Amniotic stem cell (primary cell): ENCODE data around the gene GTF2F2.
A peak's percentile ranks its signal among the peaks of the same experiment; 100 is the strongest.

Experiments used
- DNase-seq: peaks from one replicate; lab custom pipeline; 2025; lab: John Stamatoyannopoulos, UW

Gene GTF2F2

DNA sequence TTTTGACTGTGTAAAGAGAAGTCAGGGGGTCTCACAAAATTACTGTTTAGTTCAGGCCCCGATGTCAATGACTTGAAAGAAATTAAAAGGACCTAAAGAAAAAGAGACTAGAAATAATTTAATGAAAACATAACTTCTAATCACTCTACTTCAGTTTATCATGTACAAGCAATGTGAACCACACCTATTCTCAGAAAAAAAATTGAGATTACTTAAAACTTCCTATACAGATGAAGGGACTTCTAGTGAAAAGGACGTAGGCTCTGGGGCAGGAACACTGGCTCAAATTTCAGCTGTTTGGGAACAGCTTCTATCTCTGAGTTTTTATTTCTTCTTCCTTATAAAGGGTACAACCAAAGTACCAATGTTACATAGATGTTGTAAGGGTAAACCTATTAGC lies 182.7 kb downstream of the GTF2F2 start:
- no peak for DNase-seq

- DNase-seq: no peak
Measured at GRCh38 chr13:45303866-45304265, 183.6 kb downstream of the GTF2F2 start.

DNA sequence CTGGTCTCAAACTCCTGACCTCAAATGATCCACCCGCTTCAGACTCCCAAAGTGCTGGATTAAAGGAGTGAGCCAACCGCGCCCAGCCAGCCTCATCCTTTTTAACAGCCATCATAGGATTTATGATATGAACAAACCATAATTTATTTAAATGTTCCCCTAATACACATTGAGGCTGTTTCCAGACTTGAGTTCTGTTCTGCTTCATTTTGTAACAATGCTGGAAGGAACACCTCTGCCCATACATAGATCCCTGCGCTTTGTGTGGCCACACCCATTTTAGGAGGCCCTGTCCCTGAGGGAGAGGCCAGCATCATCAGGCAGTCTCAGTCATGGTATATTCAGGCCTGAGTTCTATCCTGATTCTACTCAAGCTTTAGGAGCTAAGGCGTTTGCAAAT lies 184.8 kb downstream of the GTF2F2 start:
- DNase-seq: no peak

- DNase-seq: no peak
Measured at GRCh38 chr13:45306966-45307365, 186.7 kb downstream of the GTF2F2 start.

GRCh38 chr13:45310341-45311131 lies 190.2 kb downstream of the GTF2F2 start:
- no peak for DNase-seq

GRCh38 chr13:45314822-45315221 lies 194.5 kb downstream of the GTF2F2 start:
- DNase-seq: no peak

DNA sequence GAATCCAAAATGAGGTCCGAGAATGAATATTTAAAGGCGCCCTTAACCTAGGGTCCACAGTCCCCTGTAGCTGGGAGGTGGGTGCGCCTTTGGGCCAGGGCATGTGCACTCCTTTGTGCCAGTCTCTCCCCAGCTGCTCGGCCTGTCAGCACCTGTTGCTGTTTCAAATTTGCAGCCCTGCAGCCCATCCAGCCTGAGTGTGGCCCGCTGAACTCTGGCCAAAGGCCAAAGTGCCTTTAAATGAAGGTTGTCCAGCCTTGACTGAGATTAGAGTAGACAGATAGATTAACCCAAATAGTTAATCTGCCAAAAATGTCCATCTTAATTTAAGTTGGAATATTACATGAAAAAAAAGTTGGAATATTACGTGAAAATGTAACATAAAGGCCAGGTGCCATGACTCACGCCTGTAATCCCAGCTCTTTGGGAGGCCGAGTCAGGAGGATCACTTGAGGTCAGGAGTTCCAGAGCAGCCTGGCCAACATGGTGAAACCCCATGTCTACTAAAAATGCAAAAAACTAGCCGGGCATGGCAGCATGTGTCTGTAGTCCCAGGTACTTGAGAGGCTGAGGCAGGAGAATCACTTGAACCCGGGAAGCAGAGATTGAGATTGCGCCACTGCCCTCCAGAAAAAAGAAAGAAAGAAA lies 195.3 kb downstream of the GTF2F2 start:
- DNase-seq: no peak

DNA sequence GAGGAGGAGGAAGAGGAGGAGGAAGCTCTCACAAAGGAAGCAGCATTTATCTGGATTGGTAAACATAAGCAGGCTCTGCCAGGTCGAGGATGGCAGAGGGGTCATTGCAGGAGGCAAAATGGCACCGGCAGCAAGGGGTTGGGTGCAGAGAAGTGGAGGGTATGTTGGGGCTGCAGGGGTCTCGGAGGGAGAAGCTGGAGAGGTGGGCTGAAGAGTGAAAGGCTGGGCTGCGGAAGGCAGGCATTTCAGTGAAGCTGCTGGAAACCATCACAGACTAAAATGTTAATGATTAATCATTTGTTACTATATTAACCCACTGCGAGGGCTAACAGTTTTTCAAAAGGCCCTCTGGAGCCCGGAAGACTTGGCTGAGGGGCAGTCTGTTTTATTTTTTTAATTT lies 196.0 kb downstream of the GTF2F2 start:
- no peak for DNase-seq

GRCh38 chr13:45316996-45317395 lies 196.7 kb downstream of the GTF2F2 start:
- no peak for DNase-seq

GRCh38 chr13:45320876-45321629 lies 200.7 kb downstream of the GTF2F2 start:
- no peak for DNase-seq

GRCh38 chr13:45325806-45326205 lies 205.5 kb downstream of the GTF2F2 start:
- DNase-seq: peak; percentile 64

GRCh38 chr13:45327253-45327955 lies 207.1 kb downstream of the GTF2F2 start:
- no peak for DNase-seq

DNA sequence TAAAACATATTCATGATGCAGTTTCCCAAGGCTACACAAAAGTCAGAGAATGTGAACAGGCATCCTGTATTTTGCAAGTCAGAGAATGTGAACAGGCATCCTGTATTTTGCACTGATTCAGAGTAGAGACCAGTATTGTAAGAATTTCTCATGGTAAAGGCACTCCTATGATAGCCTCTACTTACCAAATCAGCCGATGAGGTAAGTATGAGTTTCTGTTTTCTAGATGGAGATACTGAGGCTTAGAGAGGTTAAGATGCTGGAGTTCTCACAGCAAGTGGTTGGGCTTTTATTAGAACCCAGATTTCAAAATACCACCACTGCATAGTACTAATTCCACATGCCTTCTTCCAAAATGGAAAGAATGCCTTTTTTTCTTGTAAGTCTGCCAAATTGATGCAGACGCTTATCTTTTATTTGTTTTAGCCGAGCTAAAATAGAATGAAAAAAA lies 208.4 kb downstream of the GTF2F2 start:
- DNase-seq: peak; percentile 42

DNA sequence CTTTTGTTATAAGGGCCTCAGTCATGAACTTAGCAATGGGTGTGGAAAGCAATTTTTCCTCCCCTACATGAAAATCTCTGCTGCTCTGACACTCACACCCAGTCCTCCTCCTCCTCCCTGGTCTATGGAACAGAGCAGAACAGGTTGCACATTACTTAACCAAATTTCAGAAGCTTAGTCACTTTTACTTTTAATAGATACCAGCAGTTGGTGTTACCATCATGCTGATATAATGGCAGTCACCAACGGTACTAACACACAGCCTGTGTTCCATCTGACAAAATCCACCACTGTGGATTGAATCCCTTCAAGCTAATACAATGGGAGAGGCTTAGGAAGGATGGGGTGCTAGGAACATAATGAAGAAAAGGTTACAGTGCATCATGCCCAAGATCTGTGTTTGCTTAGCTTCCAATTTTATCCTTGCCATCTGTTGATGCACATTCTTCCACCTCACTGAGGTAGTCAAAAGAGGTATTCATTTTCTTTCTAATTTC lies 210.9 kb downstream of the GTF2F2 start:
- no peak for DNase-seq

DNA sequence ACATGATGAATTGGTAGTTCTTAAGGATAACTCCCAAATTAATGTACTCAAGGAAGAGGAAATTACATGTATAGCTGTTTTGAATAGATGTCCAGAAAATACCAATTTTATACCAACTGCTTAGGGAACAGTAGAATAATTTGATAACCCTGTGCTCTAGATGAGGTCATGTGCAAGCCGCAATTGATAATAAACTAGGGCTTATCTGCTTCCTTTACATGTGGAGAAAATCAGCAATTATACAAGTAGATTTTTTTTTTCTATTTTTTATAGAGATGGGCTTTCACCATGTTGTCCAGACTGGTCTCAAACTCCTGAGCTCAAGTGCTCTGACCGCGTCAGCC lies 211.4 kb downstream of the GTF2F2 start:
- DNase-seq: no peak

DNA sequence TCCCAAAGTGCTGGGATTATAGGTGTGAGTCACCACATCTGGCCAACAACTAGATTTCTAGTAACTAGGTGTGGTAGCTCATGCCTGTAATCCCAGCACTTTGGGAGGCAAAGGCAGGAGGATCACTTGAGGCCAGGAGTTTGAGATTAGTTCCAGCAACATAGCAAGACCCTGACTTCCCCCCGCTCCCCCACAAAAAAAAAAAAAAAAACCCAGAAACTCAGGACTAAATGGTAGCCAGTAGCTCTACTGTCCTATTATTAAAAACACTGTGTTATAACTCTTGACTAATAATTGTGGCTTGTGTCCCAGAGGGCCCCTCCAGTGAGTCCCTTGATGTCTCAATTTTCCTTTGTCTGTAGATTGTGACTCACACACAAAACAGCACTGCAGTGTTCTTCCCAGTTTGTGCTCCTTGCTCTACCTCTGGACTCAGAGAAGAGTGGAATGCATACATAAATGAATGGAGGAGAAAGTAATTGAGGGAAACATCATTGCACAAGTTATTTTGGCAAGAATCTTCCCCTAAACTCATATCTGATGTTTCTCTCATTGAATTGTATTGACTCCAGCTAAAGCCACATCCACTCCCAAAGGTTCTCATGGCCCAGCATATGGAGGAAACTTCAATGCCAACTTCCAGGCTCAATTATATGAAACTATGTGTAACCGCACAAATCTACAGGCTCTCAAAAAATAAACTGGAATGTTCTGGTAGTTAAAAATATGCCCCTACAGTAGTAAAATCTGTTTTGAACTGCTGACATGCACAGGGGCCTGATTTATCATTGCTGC lies 211.9 kb downstream of the GTF2F2 start:
- no peak for DNase-seq

GRCh38 chr13:45332831-45333219 lies 212.5 kb downstream of the GTF2F2 start:
- DNase-seq: no peak

- no peak for DNase-seq
Measured at GRCh38 chr13:45333251-45333976, 213.1 kb downstream of the GTF2F2 start.
